ENCODE measurements around the gene CALCA.
"Not testable (repeated sequence)": the region's sequence is repeated elsewhere in the genome, so short reads cannot be mapped to it uniquely, and the experiment has no call there.

CALCA gene

GRCh38 chr11:14971865-14972580, at the start of gene CALCA:
Gene CALCA (minus strand): TSS chr11:14972351. CDS start chr11:14971192, 1,159 bp downstream.
- no peak for DNase-seq

GRCh38 chr11:15016200-15016599, 44.0 kb upstream of the CALCA start:
- no peak for DNase-seq

GRCh38 chr11:15011776-15012345, 39.7 kb upstream of the CALCA start:
- DNase-seq: no peak

GRCh38 chr11:15010865-15011264, 38.7 kb upstream of the CALCA start:
- no peak for DNase-seq

GRCh38 chr11:15006139-15006759, 34.1 kb upstream of the CALCA start:
- no peak for DNase-seq

GRCh38 chr11:14988133-14988532, 16.0 kb upstream of the CALCA start:
- not testable (repeated sequence) for DNase-seq

GRCh38 chr11:14981507-14981906, 9.4 kb upstream of the CALCA start:
- DNase-seq: no peak

- DNase-seq: no peak
Observed at GRCh38 chr11:14980854-14981253, 8.7 kb upstream of the CALCA start.

GRCh38 chr11:14977101-14977880, 5.1 kb upstream of the CALCA start:
- no peak for DNase-seq

GRCh38 chr11:14975252-14975587, 3.1 kb upstream of the CALCA start:
- no peak for DNase-seq

GRCh38 chr11:14974515-14975251, 2.5 kb upstream of the CALCA start:
- DNase-seq: peak; percentile 64 to 74

GRCh38 chr11:14973621-14974514, 1.7 kb upstream of the CALCA start:
- DNase-seq: peak; percentile 39 to 58

GRCh38 chr11:14972581-14973495, 687 bp upstream of the CALCA start:
- DNase-seq: no peak

- peak; percentile 69 to 85 for DNase-seq
Observed at GRCh38 chr11:14969901-14970323, 2.2 kb downstream of the CALCA start.

- DNase-seq: no peak
Observed at GRCh38 chr11:14967581-14968243, 4.4 kb downstream of the CALCA start.

- DNase-seq: no peak
Observed at GRCh38 chr11:14956111-14956510, 16.0 kb downstream of the CALCA start.

GRCh38 chr11:14954581-14954980, 17.6 kb downstream of the CALCA start:
- no peak for DNase-seq

GRCh38 chr11:14953904-14954303, 18.2 kb downstream of the CALCA start:
- DNase-seq: no peak

- DNase-seq: no peak
Observed at GRCh38 chr11:14949437-14950147, 22.6 kb downstream of the CALCA start.

All from stimulated activated CD4-positive, alpha-beta T cell treated with anti-CD3 and anti-CD28 coated beads, Interleukin-2, amount 100 ng/mL, for 24 hours (primary cell).